Measurements from ENCODE around the gene GPR85. TPM values are rescaled to one million over a fixed set of nuclear protein-coding genes. Genes with fewer than 3 reads are reported as not detected.

GPR85 gene
- total and polyA plus RNA-seq, 2 donors (not counting 3 experiments of a cell fraction or from before 2014, with no cell fraction given): 0.54 to 0.64 TPM

DNA sequence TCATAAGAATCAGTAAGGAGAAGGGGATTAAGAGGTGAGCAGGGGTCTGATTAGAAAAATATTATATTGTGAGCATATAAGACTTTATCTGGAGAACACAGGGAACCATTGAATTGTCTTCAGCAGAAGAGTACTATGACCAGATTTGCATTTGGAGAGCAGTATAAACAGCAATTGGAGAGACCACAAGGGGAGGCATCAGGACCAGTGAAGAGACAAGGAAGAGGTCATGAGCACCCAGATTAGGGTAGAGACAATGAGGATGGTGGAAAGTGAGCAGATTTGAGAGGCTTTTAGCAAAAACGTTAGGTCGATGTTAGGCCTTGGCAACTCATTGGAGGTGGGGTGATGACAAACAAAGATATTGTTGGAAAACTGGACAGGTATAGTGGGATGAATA lies 44.7 kb upstream of the GPR85 start:
- CTCF ChIA-PET: no interaction called here
- no peak overlapping the region for H2AFZ ChIP-seq (ENCODE audit: low read depth, low read length)

More for the DNA sequence above, 44.7 kb upstream of the GPR85 start:
- Histone ChIP-seq H3K9me3 (replicated peaks; ENCODE audit: control insufficient read depth, insufficient read depth, low read length) (no peaks in the 10 kb centered on the region), H3K9ac (replicated peaks; ENCODE audit: extremely low read depth, insufficient read depth, low read length) (no peak overlapping the region), H3K9me1 (replicated peaks; ENCODE audit: control insufficient read depth, extremely low read depth, insufficient read depth, low read length) (no peaks in the 10 kb centered on the region), H3K4me1 (ENCODE audit: control insufficient read depth, extremely low read depth, insufficient read depth, low read length) (no peaks in the 10 kb centered on the region), H4K20me1 (replicated peaks; ENCODE audit: control insufficient read depth, extremely low read depth, insufficient read depth, low read length) (no peaks in the 10 kb centered on the region), H3K27ac (ENCODE audit: insufficient read depth, low read depth, low read length) (no peak overlapping the region), H3K79me2 (ENCODE audit: control insufficient read depth, insufficient read depth, low read length) (no peaks in the 10 kb centered on the region), H3K4me2 (ENCODE audit: insufficient read depth, low read length) (no peak overlapping the region), H3K36me3 (ENCODE audit: control insufficient read depth in 2 of 2, extremely low read depth in 1 of 2, insufficient read depth in 2 of 2, low read length in 2 of 2) (no peaks in the 10 kb centered on the region), H3K4me3 (replicated peaks in 1 of 3; ENCODE audit: insufficient read depth in 1 of 3, low read depth in 1 of 3, low read length in 3 of 3) (no peak overlapping the region), H3K27me3 (ENCODE audit: control insufficient read depth in 2 of 2, insufficient read depth in 2 of 2, low read length in 2 of 2) (peaks cover 0 to 2% of the 10 kb centered on the region in 2 experiments)
- TF ChIP-seq GATA2 (IDR thresholded peaks at IDR 0.05; ENCODE audit: insufficient read depth, insufficient read length, low read depth, low read length): no peak
- no peak for TF ChIP-seq JUN (IDR thresholded peaks at IDR 0.05; ENCODE audit: borderline replicate concordance, insufficient read depth, insufficient read length, low read depth)
- no peak for TF ChIP-seq POLR2AphosphoS5 (IDR thresholded peaks at IDR 0.05; ENCODE audit: insufficient read depth, low read depth, low read length)
- no peak for TF ChIP-seq FOS (IDR thresholded peaks at IDR 0.05; ENCODE audit: borderline replicate concordance, insufficient read depth, low read length)
- no peak for TF ChIP-seq EZH2 (IDR thresholded peaks at IDR 0.05; ENCODE audit: borderline replicate concordance, low read depth, low read length, severe bottlenecking)
- TF ChIP-seq, protein P1, sequence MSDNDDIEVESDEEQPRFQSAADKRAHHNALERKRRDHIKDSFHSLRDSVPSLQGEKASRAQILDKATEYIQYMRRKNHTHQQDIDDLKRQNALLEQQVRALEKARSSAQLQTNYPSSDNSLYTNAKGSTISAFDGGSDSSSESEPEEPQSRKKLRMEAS (IDR thresholded peaks at IDR 0.05; ENCODE audit: insufficient read depth, insufficient read length): no peak
- TF ChIP-seq CTCF (IDR thresholded peaks at IDR 0.05; ENCODE audit: extremely low read depth in 1 of 2, insufficient read depth in 1 of 2, low read depth in 1 of 2, low read length in 2 of 2): no peak
- TF ChIP-seq MYC (IDR thresholded peaks at IDR 0.05; ENCODE audit: low read depth, low read length): no peak
- no peak for TF ChIP-seq POLR2A (IDR thresholded peaks at IDR 0.05; ENCODE audit: low read depth, low read length)
- DNase-seq (ENCODE audit: low read depth, low spot score) (no peak), FAIRE-seq (no peak)
- BruUV-seq (replicated peaks): no TSS peak
- POLR2A ChIA-PET: no interaction called here
- dilution Hi-C loops (cut with MboI; ENCODE audit: extremely low pct_ligation_motif_present, low sequenced_read_pairs) (no loop called here), intact Hi-C loops (cut with micrococcal nuclease) (no loop called here)
